Gastrocnemius medialis (tissue), 4 donors: Measurements from ENCODE around the gene E2F1.

Experiments
- CTCF ChIP-seq, 5 experiments: fragments of 450-650 bp in 3 of 5; fragments of 200-600 bp in 2 of 5; sonication (generic) in 2 of 5; IDR thresholded peaks in 4 of 5; conservative IDR thresholded peaks in 1 of 5; 1 replicate in 4 of 5; 2 replicates in 1 of 5; pipeline ENCODE4 v1.5.1; 2016 to 2019; ENCODE audit warnings: antibody characterized with exemption in 5 of 5, mild to moderate bottlenecking in 3 of 5, moderate library complexity in 3 of 5
- POLR2A ChIP-seq, 2 donors: fragments of 450-650 bp; IDR thresholded peaks; one replicate each; pipeline ENCODE4 v1.6.1; 2017; ENCODE audit warnings: antibody characterized with exemption in 2 of 2, mild to moderate bottlenecking in 2 of 2, moderate library complexity in 2 of 2

- TF ChIP-seq POLR2A (IDR thresholded peaks at IDR 0.05), result no peak
- no peak for TF ChIP-seq CTCF (IDR thresholded peaks at IDR 0.05 in 4 of 5, conservative IDR thresholded peaks at IDR 0.05 in 1 of 5)
Measured at GRCh38 chr20:33711446-33711738, 25.2 kb upstream of the E2F1 start.
